H1 (cell line): ENCODE measurements around the gene TDP2. TPM values are rescaled to one million over a fixed set of nuclear protein-coding genes. Genes with fewer than 3 reads are reported as not detected.

ENCODE experiments used
- CTCF ChIA-PET: fragments of 300-600 bp; sonication (Branson Sonifier 250); formaldehyde crosslinking; loops from one replicate; lab custom pipeline; 2021; ENCODE audit not compliant: partially characterized antibody; lab: Charles Lee
- POLR2A ChIA-PET: fragments of 300-600 bp; sonication (Branson Sonifier 250); formaldehyde crosslinking; loops from one replicate; lab custom pipeline; 2021; ENCODE audit warnings: inconsistent platforms; ENCODE audit not compliant: partially characterized antibody; lab: Charles Lee
- DNase-seq, 2 experiments: peaks; one replicate each; pipeline versions ENCODE4 v3.0.0 to v3.0.0-alpha.2; 2010 to 2022; ENCODE audit warnings: low spot score in 2 of 2, low read depth in 1 of 2, mixed read lengths in 1 of 2
- FAIRE-seq: peaks from 2 replicates; lab custom pipeline; 2011; peaks lifted over from hg19 to GRCh38; lab: Jason Lieb, UNC
- H2AFZ ChIP-seq: 2 replicates; pipeline ENCODE4 v1.8.1; 2012; ENCODE audit warnings: low read length, inconsistent platforms
- H2AK5ac ChIP-seq: 2 replicates; pipeline ENCODE4 v1.6.1; 2013; ENCODE audit warnings: low read depth, low read length
- H2BK120ac ChIP-seq: replicated peaks from 2 replicates; pipeline ENCODE3; 2013; ENCODE audit warnings: low read depth, low read length, inconsistent platforms
- H2BK12ac ChIP-seq: 2 replicates; pipeline ENCODE4 v1.6.1; 2013; ENCODE audit warnings: low read depth, low read length
- H2BK15ac ChIP-seq: 2 replicates; pipeline ENCODE4 v1.6.1; 2013; ENCODE audit warnings: low read length
- H2BK20ac ChIP-seq: 2 replicates; pipeline ENCODE4 v1.6.1; 2013; ENCODE audit warnings: low read length
- H2BK5ac ChIP-seq: 2 replicates; pipeline ENCODE4 v1.6.1; 2013; ENCODE audit warnings: low read depth, low read length
- H3K14ac ChIP-seq: 2 replicates; pipeline ENCODE4 v1.6.1; 2013; ENCODE audit warnings: inconsistent platforms; ENCODE audit not compliant: insufficient read length
- H3K18ac ChIP-seq: 2 replicates; pipeline ENCODE4 v1.6.1; 2013; ENCODE audit warnings: low read length; ENCODE audit errors: extremely low read depth
- H3K23ac ChIP-seq: 2 replicates; pipeline ENCODE4 v1.6.1; 2013; ENCODE audit warnings: inconsistent platforms; ENCODE audit not compliant: insufficient read length
- H3K23me2 ChIP-seq: 2 replicates; pipeline ENCODE4 v1.6.1; 2013; ENCODE audit warnings: low read depth, low read length
- H3K27ac ChIP-seq: 2 replicates; pipeline ENCODE4 v1.6.1; 2011; ENCODE audit warnings: low read depth, low read length, inconsistent platforms
- H3K27me3 ChIP-seq, 4 experiments: replicated peaks in 1 of 4; 1 replicate in 1 of 4; 2 replicates in 3 of 4; pipeline versions ENCODE4 v1.6.1 to v1.8.1; 2011 to 2013; ENCODE audit warnings: low read length in 3 of 4, mild to moderate bottlenecking in 3 of 4, inconsistent platforms in 2 of 4, mixed read lengths in 2 of 4, moderate library complexity in 1 of 4; ENCODE audit not compliant: control insufficient read depth in 3 of 4, insufficient read depth in 3 of 4; ENCODE audit errors: extremely low read depth in 1 of 4
- H3K36me3 ChIP-seq, 4 experiments: 2 replicates each; pipeline versions ENCODE4 v1.6.1 to v1.8.1; 2011 to 2013; ENCODE audit warnings: mild to moderate bottlenecking in 4 of 4, low read length in 3 of 4, moderate library complexity in 2 of 4, control low read depth in 1 of 4, inconsistent platforms in 1 of 4; ENCODE audit not compliant: insufficient read depth in 4 of 4, control insufficient read depth in 2 of 4
- H3K4ac ChIP-seq: replicated peaks from 2 replicates; pipeline ENCODE3; 2013; ENCODE audit warnings: low read length, low read depth, mixed read lengths, inconsistent platforms; ENCODE audit not compliant: insufficient read length
- H3K4me1 ChIP-seq, 4 experiments: replicated peaks in 1 of 4; 1 replicate in 1 of 4; 2 replicates in 3 of 4; pipeline versions ENCODE4 v1.6.1 to v1.8.1; 2011 to 2013; ENCODE audit warnings: low read length in 3 of 4, inconsistent platforms in 2 of 4, mixed read lengths in 1 of 4; ENCODE audit not compliant: insufficient read depth in 4 of 4, control insufficient read depth in 3 of 4
- H3K4me2 ChIP-seq, 2 experiments: 2 replicates each; pipeline versions ENCODE4 v1.6.1 to v1.8.1; 2011 to 2013; ENCODE audit warnings: low read depth in 2 of 2, low read length in 2 of 2, control low read depth in 1 of 2, inconsistent platforms in 1 of 2, mild to moderate bottlenecking in 1 of 2; ENCODE audit not compliant: insufficient read depth in 1 of 2
- H3K4me3 ChIP-seq, 4 experiments: fragments of 200-600, 300-600 bp in 1 of 4; sonication (generic), shearing (Covaris generic), sonication (Bioruptor Twin) in 1 of 4; 2 replicates each; pipeline versions ENCODE4 v1.5.1 to v1.8.1; 2011 to 2016; ENCODE audit warnings: low read length in 4 of 4, low read depth in 3 of 4, control low read depth in 2 of 4, inconsistent platforms in 2 of 4, mild to moderate bottlenecking in 2 of 4, mixed read lengths in 1 of 4, moderate library complexity in 1 of 4; ENCODE audit not compliant: insufficient read depth in 2 of 4; ENCODE audit errors: extremely low read depth in 1 of 4
- H3K56ac ChIP-seq: replicated peaks from 2 replicates; pipeline ENCODE3; 2013; ENCODE audit warnings: low read depth, mild to moderate bottlenecking, mixed read lengths, low read length, inconsistent platforms; ENCODE audit not compliant: insufficient read length
- H3K79me1 ChIP-seq: 2 replicates; pipeline ENCODE4 v1.6.1; 2013; ENCODE audit warnings: low read depth, low read length, control low read depth
- H3K79me2 ChIP-seq, 2 experiments: 2 replicates each; pipeline versions ENCODE4 v1.6.1 to v1.8.1; 2012 to 2013; ENCODE audit warnings: low read length in 2 of 2, mild to moderate bottlenecking in 2 of 2, inconsistent platforms in 1 of 2; ENCODE audit not compliant: insufficient read depth in 2 of 2, control insufficient read depth in 1 of 2
- H3K9ac ChIP-seq, 4 experiments: replicated peaks in 1 of 4; 1 replicate in 1 of 4; 2 replicates in 3 of 4; pipeline versions ENCODE4 v1.6.1 to v1.8.1; 2011 to 2013; ENCODE audit warnings: low read depth in 3 of 4, low read length in 3 of 4, control low read depth in 2 of 4, mild to moderate bottlenecking in 2 of 4, moderate library complexity in 2 of 4, inconsistent platforms in 1 of 4; ENCODE audit errors: extremely low read depth in 1 of 4
- H3K9me3 ChIP-seq, 2 experiments: 2 replicates each; pipeline versions ENCODE4 v1.6.1 to v1.8.1; 2012 to 2013; ENCODE audit warnings: mild to moderate bottlenecking in 2 of 2, moderate library complexity in 2 of 2, control low read depth in 1 of 2, inconsistent platforms in 1 of 2, low read depth in 1 of 2, low read length in 1 of 2, mixed read lengths in 1 of 2; ENCODE audit not compliant: insufficient read depth in 2 of 2
- H4K20me1 ChIP-seq, 2 experiments: replicated peaks in 1 of 2; 2 replicates each; pipeline versions ENCODE3 to v1.8.1; 2011 to 2013; ENCODE audit warnings: inconsistent platforms in 2 of 2, low read length in 2 of 2, mild to moderate bottlenecking in 1 of 2; ENCODE audit not compliant: insufficient read depth in 2 of 2, control insufficient read depth in 1 of 2
- H4K5ac ChIP-seq: 2 replicates; pipeline ENCODE4 v1.6.1; 2013; ENCODE audit warnings: low read length, low read depth, mixed read lengths, inconsistent platforms; ENCODE audit not compliant: insufficient read length
- H4K8ac ChIP-seq: 2 replicates; pipeline ENCODE4 v1.8.0; 2013; ENCODE audit warnings: mild to moderate bottlenecking, moderate library complexity, low read length, inconsistent platforms; ENCODE audit not compliant: insufficient read depth; ENCODE audit errors: extremely low read depth
- H4K91ac ChIP-seq: replicated peaks from 2 replicates; pipeline ENCODE3; 2013; ENCODE audit warnings: low read length, mixed read lengths, inconsistent platforms; ENCODE audit not compliant: insufficient read length
- ATF2 ChIP-seq: IDR thresholded peaks from 2 replicates; pipeline ENCODE4 v1.6.1; 2012; ENCODE audit warnings: low read length, inconsistent platforms
- KDM4A ChIP-seq: IDR thresholded peaks from one replicate; pipeline ENCODE4 v1.7.1; 2012; ENCODE audit warnings: low read depth, mild to moderate bottlenecking, moderate library complexity, low read length, inconsistent platforms; ENCODE audit not compliant: severe bottlenecking
- TEAD4 ChIP-seq: IDR thresholded peaks from 2 replicates; pipeline ENCODE4 v1.6.1; 2012; ENCODE audit warnings: low read depth, low read length, inconsistent platforms, mixed read lengths
- WGBS, 2 experiments: shearing (Covaris generic) in 1 of 2; methylation state at CpG; one replicate each; pipeline versions ENCODE4 v1.1.6 to v1.1.7; 2013 to 2015; ENCODE audit warnings: low lambda C conversion rate in 2 of 2, mixed read lengths in 2 of 2, inconsistent platforms in 1 of 2, low coverage in 1 of 2, missing lambda C conversion rate in 1 of 2; ENCODE audit not compliant: insufficient replicate concordance in 2 of 2, insufficient coverage in 1 of 2, insufficient read length in 1 of 2; ENCODE audit errors: extremely low coverage in 1 of 2, missing lambda C conversion rate in 1 of 2; 5-methylcytosine and 5-hydroxymethylcytosine counted together
- polyA plus RNA-seq, 7 experiments: library from polyadenylated mRNA; depleted of rRNA in 3 of 7; stranded (reverse) in 5 of 7; unstranded in 2 of 7; fragments of >200 nt in 5 of 7; fragments of 200-250 nt in 2 of 7; gene quantifications; 1 replicate in 5 of 7; 2 replicates in 1 of 7; 4 replicates in 1 of 7; pipeline versions ENCODE4 v1.2.1 to v1.2.3, GENCODE V29; 2011 to 2013; ENCODE audit warnings: missing spikeins in 2 of 7, mixed read lengths in 2 of 7
- total RNA-seq: library from RNA; stranded (reverse); fragmentation: NEBNext Ultra II Directional; extraction: Animal tissue kit (Norgen Biotek cat#: 25700); gene quantifications from 2 replicates; pipeline ENCODE4 v1.2.1, GENCODE V29; 2021

TDP2 gene
- total and polyA plus RNA-seq, 2 of the 8 experiments (the other 6 are each of a cell fraction or from before 2014, with no cell fraction given): 18.8 to 51.6 TPM

- CTCF ChIA-PET: interaction anchor here (0.8 to 3.7 kb wide), 4 partner anchors 26 to 167 kb away, joined by 3 to 23 read pairs (median 8); partner anchors contain the start of genes ACOT13 and TDP2
- Histone ChIP-seq H3K23me2 (no peaks in the 10 kb centered on the region), H2AFZ (no peak overlapping the region), H3K9me3 (no peaks in the 10 kb centered on the region), H3K18ac (no peak overlapping the region), H3K4ac (no peak overlapping the region), H3K4me3 (no peak overlapping the region), H3K79me2 (no peaks in the 10 kb centered on the region), H2BK12ac (no peak overlapping the region), H3K4me1 (no peaks in the 10 kb centered on the region), H4K91ac (no peak overlapping the region), H4K5ac (no peak overlapping the region), H2BK15ac (no peak overlapping the region), H3K27me3 (no peaks in the 10 kb centered on the region), H3K36me3 (peaks cover 0 to 3% (median 0%) of the 10 kb centered on the region in 4 experiments; a peak in 1 of 8 replicates), H3K23ac (no peak overlapping the region), H2BK20ac (no peak overlapping the region), H2AK5ac (no peak overlapping the region), H2BK5ac (no peak overlapping the region)
- POLR2A ChIA-PET: interaction anchor here (0.9 to 2.5 kb wide), 3 partner anchors 10 to 112 kb away, joined by 3 to 10 read pairs (median 5); no protein-coding TSS in a partner anchor
- no peak for DNase-seq
- WGBS, 2 experiments: 85% methylated on average over 4 of the region's 4 CpGs; no CpG with 5 or more reads in 1 of the 2 experiments
- no peak for TF ChIP-seq ATF2
- TF ChIP-seq TEAD4: no peak
- TF ChIP-seq KDM4A: no peak
- TF ChIP-seq, all 59 proteins: peak for 0
- H3K27ac ChIP-seq: no peak overlapping the region
- H3K14ac ChIP-seq: no peak overlapping the region
- no peaks in the 10 kb centered on the region for H3K79me1 ChIP-seq
- no peak for FAIRE-seq
- no peak overlapping the region for H4K8ac ChIP-seq
- H4K20me1 ChIP-seq: no peaks in the 10 kb centered on the region
- H3K4me2 ChIP-seq: no peak overlapping the region
- H3K56ac ChIP-seq: no peak overlapping the region
- no peak overlapping the region for H2BK120ac ChIP-seq
- H3K9ac ChIP-seq: no peak overlapping the region
Measured at GRCh38 chr6:24692003-24692402, 25.3 kb upstream of the TDP2 start.
